ENCODE measurements around the gene GALNT5.

GALNT5 gene

GRCh38 chr2:157291018-157291417 lies 33.5 kb downstream of the GALNT5 start:
- Mint-ChIP-seq H3K4me3 (no peak overlapping the region), H3K27me3 (ENCODE audit: low read depth) (peaks cover 11% of the 10 kb centered on the region), H3K9me3 (no peaks in the 10 kb centered on the region), H3K4me1 (ENCODE audit: low read depth) (peaks cover 4% of the 10 kb centered on the region), H3K36me3 (ENCODE audit: low read depth) (no peaks in the 10 kb centered on the region), H3K27ac (no peak overlapping the region)

- no peaks in the 10 kb centered on the region for H3K36me3 Mint-ChIP-seq (ENCODE audit: low read depth)
- H3K27ac Mint-ChIP-seq: no peak overlapping the region
- H3K9me3 Mint-ChIP-seq: no peaks in the 10 kb centered on the region
- H3K27me3 Mint-ChIP-seq (ENCODE audit: low read depth): peaks cover 11% of the 10 kb centered on the region
- H3K4me3 Mint-ChIP-seq: no peak overlapping the region
- H3K4me1 Mint-ChIP-seq (ENCODE audit: low read depth): peaks cover 4% of the 10 kb centered on the region
These were observed 35.3 kb downstream of the GALNT5 start for GRCh38 chr2:157292853-157293252.

- Mint-ChIP-seq H3K9me3 (no peaks in the 10 kb centered on the region), H3K4me3 (no peak overlapping the region), H3K27me3 (ENCODE audit: low read depth) (peaks cover 13% of the 10 kb centered on the region), H3K27ac (no peak overlapping the region), H3K4me1 (ENCODE audit: low read depth) (peaks cover 6% of the 10 kb centered on the region), H3K36me3 (ENCODE audit: low read depth) (no peaks in the 10 kb centered on the region)
These were observed 39.0 kb downstream of the GALNT5 start for GRCh38 chr2:157296490-157296889.

- Mint-ChIP-seq H3K27ac (no peak overlapping the region), H3K27me3 (ENCODE audit: low read depth) (peaks cover 15% of the 10 kb centered on the region), H3K4me1 (ENCODE audit: low read depth) (peaks cover 8% of the 10 kb centered on the region), H3K4me3 (no peak overlapping the region), H3K36me3 (ENCODE audit: low read depth) (no peaks in the 10 kb centered on the region), H3K9me3 (no peaks in the 10 kb centered on the region)
These were observed 39.5 kb downstream of the GALNT5 start for GRCh38 chr2:157296958-157297357.

GRCh38 chr2:157301307-157301706 lies 43.8 kb downstream of the GALNT5 start:
- H3K27ac Mint-ChIP-seq: no peak overlapping the region
- no peak overlapping the region for H3K4me3 Mint-ChIP-seq
- H3K27me3 Mint-ChIP-seq (ENCODE audit: low read depth): peaks cover 15% of the 10 kb centered on the region
- no peaks in the 10 kb centered on the region for H3K36me3 Mint-ChIP-seq (ENCODE audit: low read depth)
- peaks cover 12% of the 10 kb centered on the region for H3K4me1 Mint-ChIP-seq (ENCODE audit: low read depth)
- no peaks in the 10 kb centered on the region for H3K9me3 Mint-ChIP-seq

GRCh38 chr2:157302492-157303099 lies 45.1 kb downstream of the GALNT5 start:
- Mint-ChIP-seq H3K36me3 (ENCODE audit: low read depth) (no peaks in the 10 kb centered on the region), H3K4me1 (ENCODE audit: low read depth) (peaks cover 22% of the 10 kb centered on the region), H3K9me3 (no peaks in the 10 kb centered on the region), H3K27ac (no peak overlapping the region), H3K4me3 (no peak overlapping the region), H3K27me3 (ENCODE audit: low read depth) (peaks cover 12% of the 10 kb centered on the region)

GRCh38 chr2:157303612-157304011 lies 46.1 kb downstream of the GALNT5 start:
- Mint-ChIP-seq H3K4me3 (no peak overlapping the region), H3K9me3 (no peaks in the 10 kb centered on the region), H3K27ac (no peak overlapping the region), H3K27me3 (ENCODE audit: low read depth) (peaks cover 10% of the 10 kb centered on the region), H3K4me1 (ENCODE audit: low read depth) (peaks cover 22% of the 10 kb centered on the region), H3K36me3 (ENCODE audit: low read depth) (no peaks in the 10 kb centered on the region)

- peaks cover 22% of the 10 kb centered on the region for H3K4me1 Mint-ChIP-seq (ENCODE audit: low read depth)
- no peak overlapping the region for H3K27ac Mint-ChIP-seq
- H3K27me3 Mint-ChIP-seq (ENCODE audit: low read depth): peaks cover 10% of the 10 kb centered on the region
- no peaks in the 10 kb centered on the region for H3K36me3 Mint-ChIP-seq (ENCODE audit: low read depth)
- H3K9me3 Mint-ChIP-seq: no peaks in the 10 kb centered on the region
- H3K4me3 Mint-ChIP-seq: no peak overlapping the region
These were observed 47.6 kb downstream of the GALNT5 start for GRCh38 chr2:157304811-157305722.

GRCh38 chr2:157305723-157306110 lies 48.2 kb downstream of the GALNT5 start:
- Mint-ChIP-seq H3K9me3 (no peaks in the 10 kb centered on the region), H3K4me3 (no peak overlapping the region), H3K27ac (no peak overlapping the region), H3K36me3 (ENCODE audit: low read depth) (no peaks in the 10 kb centered on the region), H3K27me3 (ENCODE audit: low read depth) (peaks cover 10% of the 10 kb centered on the region), H3K4me1 (ENCODE audit: low read depth) (peaks cover 22% of the 10 kb centered on the region)

GRCh38 chr2:157307021-157307420 lies 49.5 kb downstream of the GALNT5 start:
- Mint-ChIP-seq H3K27me3 (ENCODE audit: low read depth) (peaks cover 3% of the 10 kb centered on the region), H3K4me1 (ENCODE audit: low read depth) (peaks cover 23% of the 10 kb centered on the region), H3K9me3 (no peaks in the 10 kb centered on the region)

GRCh38 chr2:157309878-157310277 lies 52.4 kb downstream of the GALNT5 start:
- Mint-ChIP-seq H3K4me3 (no peak overlapping the region), H3K4me1 (ENCODE audit: low read depth) (peaks cover 16% of the 10 kb centered on the region), H3K9me3 (no peaks in the 10 kb centered on the region), H3K27ac (no peak overlapping the region), H3K36me3 (ENCODE audit: low read depth) (peaks cover 1% of the 10 kb centered on the region), H3K27me3 (ENCODE audit: low read depth) (peaks cover 3% of the 10 kb centered on the region)

More at GRCh38 chr2:157307021-157307420, 49.5 kb downstream of the GALNT5 start:
- no peak overlapping the region for H3K27ac Mint-ChIP-seq
- peaks cover 1% of the 10 kb centered on the region for H3K36me3 Mint-ChIP-seq (ENCODE audit: low read depth)
- H3K4me3 Mint-ChIP-seq: no peak overlapping the region

GRCh38 chr2:157311706-157312105 lies 54.2 kb downstream of the GALNT5 start:
- H3K27me3 Mint-ChIP-seq (ENCODE audit: low read depth): peaks cover 3% of the 10 kb centered on the region
- no peak overlapping the region for H3K4me3 Mint-ChIP-seq
- H3K36me3 Mint-ChIP-seq (ENCODE audit: low read depth): peaks cover 1% of the 10 kb centered on the region
- H3K9me3 Mint-ChIP-seq: no peaks in the 10 kb centered on the region
- H3K27ac Mint-ChIP-seq: no peak overlapping the region
- peaks cover 16% of the 10 kb centered on the region for H3K4me1 Mint-ChIP-seq (ENCODE audit: low read depth)

- peaks cover 3% of the 10 kb centered on the region for H3K27me3 Mint-ChIP-seq (ENCODE audit: low read depth)
- H3K27ac Mint-ChIP-seq: no peak overlapping the region
- H3K9me3 Mint-ChIP-seq: no peaks in the 10 kb centered on the region
- peaks cover 3% of the 10 kb centered on the region for H3K36me3 Mint-ChIP-seq (ENCODE audit: low read depth)
- H3K4me1 Mint-ChIP-seq (ENCODE audit: low read depth): peaks cover 8% of the 10 kb centered on the region
- H3K4me3 Mint-ChIP-seq: no peak overlapping the region
These were observed 55.5 kb downstream of the GALNT5 start for GRCh38 chr2:157312866-157313486.

GRCh38 chr2:157315901-157316300 lies 58.4 kb downstream of the GALNT5 start:
- no peak overlapping the region for H3K4me3 Mint-ChIP-seq
- H3K9me3 Mint-ChIP-seq: no peaks in the 10 kb centered on the region
- peaks cover 3% of the 10 kb centered on the region for H3K27me3 Mint-ChIP-seq (ENCODE audit: low read depth)
- H3K36me3 Mint-ChIP-seq (ENCODE audit: low read depth): peaks cover 17% of the 10 kb centered on the region
- peaks cover 8% of the 10 kb centered on the region for H3K4me1 Mint-ChIP-seq (ENCODE audit: low read depth)
- no peak overlapping the region for H3K27ac Mint-ChIP-seq

GRCh38 chr2:157318884-157319283 lies 61.4 kb downstream of the GALNT5 start:
- H3K4me3 Mint-ChIP-seq: no peak overlapping the region
- H3K4me1 Mint-ChIP-seq (ENCODE audit: low read depth): peaks cover 5% of the 10 kb centered on the region
- H3K36me3 Mint-ChIP-seq (ENCODE audit: low read depth): peaks cover 32% of the 10 kb centered on the region
- no peaks in the 10 kb centered on the region for H3K9me3 Mint-ChIP-seq
- H3K27me3 Mint-ChIP-seq (ENCODE audit: low read depth): no peaks in the 10 kb centered on the region
- no peak overlapping the region for H3K27ac Mint-ChIP-seq
